ENCODE measurements around the gene SLC5A5.

- TF ChIP-seq, protein P1, sequence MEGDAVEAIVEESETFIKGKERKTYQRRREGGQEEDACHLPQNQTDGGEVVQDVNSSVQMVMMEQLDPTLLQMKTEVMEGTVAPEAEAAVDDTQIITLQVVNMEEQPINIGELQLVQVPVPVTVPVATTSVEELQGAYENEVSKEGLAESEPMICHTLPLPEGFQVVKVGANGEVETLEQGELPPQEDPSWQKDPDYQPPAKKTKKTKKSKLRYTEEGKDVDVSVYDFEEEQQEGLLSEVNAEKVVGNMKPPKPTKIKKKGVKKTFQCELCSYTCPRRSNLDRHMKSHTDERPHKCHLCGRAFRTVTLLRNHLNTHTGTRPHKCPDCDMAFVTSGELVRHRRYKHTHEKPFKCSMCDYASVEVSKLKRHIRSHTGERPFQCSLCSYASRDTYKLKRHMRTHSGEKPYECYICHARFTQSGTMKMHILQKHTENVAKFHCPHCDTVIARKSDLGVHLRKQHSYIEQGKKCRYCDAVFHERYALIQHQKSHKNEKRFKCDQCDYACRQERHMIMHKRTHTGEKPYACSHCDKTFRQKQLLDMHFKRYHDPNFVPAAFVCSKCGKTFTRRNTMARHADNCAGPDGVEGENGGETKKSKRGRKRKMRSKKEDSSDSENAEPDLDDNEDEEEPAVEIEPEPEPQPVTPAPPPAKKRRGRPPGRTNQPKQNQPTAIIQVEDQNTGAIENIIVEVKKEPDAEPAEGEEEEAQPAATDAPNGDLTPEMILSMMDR (IDR thresholded peaks at IDR 0.05) = no peak
- no peak for TF ChIP-seq EP300 (IDR thresholded peaks at IDR 0.05)
- no peak for TF ChIP-seq POLR2AphosphoS5 (IDR thresholded peaks at IDR 0.05)
Measured at GRCh38 chr19:17873786-17874757, 2.3 kb downstream of the SLC5A5 start.
